ENCODE results near the gene ACOXL.
"Not testable (repeated sequence)": the region's sequence is repeated elsewhere in the genome, so short reads cannot be mapped to it uniquely, and the experiment has no call there.

ACOXL gene

DNA sequence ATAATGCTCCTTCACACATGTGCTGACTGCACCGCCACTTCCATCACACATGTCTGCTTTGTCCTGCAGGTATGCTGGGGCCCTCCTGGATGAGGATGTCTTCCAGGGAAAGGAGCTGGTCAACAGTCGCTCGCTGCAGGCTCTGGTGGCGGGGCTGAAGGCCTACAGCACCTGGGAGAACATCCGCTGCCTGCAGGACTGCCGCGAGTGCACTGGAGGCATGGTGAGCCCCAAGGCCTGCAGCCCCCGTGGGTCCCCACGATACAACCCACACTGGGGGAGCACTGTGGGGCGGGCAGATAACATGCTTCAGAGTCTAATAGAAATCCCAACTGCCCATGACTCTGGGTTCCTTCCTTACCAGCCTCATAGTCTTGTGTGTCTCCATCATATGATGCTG lies 201.0 kb downstream of the ACOXL start:
- no peak for DNase-seq

DNA sequence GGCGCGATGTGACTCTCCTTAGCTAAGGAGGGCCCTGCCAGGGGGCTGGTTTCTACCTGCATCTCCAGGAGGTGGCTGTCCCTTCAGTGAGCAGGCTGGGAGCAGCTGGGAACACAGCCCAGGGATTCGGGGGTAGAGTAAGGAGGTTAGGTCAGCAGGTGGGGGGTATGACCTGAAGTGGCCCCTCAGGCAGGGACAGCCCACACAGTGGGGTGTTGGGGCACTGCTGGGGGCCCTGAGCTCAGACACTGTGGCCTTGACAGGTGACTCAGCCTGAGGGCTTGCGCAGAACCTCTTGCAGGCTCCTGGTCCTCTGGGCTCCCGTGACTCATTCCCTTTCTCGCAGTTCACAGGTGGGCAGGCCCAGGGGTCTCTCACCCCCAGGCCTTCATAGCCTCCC lies 202.6 kb downstream of the ACOXL start:
- no peak for DNase-seq

DNA sequence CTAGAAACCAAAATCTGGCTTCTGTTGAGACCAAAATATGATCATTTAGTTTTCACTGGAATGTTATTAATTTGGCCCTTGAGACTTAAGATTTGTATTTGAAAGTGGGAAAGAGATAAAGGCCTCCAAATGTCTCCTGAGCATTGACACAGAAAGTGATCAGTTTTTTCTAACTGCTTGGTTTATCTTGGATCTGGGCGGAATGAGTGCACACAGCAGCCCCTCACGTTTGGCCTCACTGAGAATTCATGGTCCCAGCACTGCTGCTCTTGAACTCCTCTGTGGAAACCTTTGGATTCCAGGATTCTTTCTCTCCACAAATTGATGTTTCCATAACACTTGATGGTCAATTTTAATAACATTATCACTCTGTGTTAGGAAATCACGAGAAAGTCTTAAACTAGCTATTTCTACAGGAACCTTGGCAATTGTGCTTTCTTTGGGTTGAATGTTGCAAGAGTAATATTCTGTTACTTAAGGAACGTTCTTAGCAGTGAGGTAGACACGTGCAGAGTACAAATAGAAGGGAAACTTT lies 208.1 kb downstream of the ACOXL start:
- no peak for DNase-seq

DNA sequence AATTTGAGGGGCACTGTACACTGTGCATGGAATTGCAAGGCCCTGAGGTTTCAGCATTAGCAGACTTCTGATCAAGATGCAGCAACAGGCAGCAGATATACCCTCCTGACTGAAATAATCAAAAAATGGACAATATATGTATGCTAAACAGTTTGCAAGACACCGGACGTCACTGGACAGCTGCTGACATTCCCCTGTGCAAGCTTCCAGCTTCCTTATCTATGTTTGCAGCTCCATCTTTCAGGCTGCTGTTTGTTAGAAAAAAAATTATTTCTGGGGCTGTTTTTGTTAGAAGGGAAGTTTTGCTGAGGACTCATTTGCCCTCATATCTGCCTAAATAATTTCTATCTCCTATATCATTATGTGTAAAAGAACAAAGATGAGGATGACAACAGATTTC lies 208.9 kb downstream of the ACOXL start:
- DNase-seq, result no peak

GRCh38 chr2:110943070-110943634 lies 210.8 kb downstream of the ACOXL start:
- no peak for DNase-seq

DNA sequence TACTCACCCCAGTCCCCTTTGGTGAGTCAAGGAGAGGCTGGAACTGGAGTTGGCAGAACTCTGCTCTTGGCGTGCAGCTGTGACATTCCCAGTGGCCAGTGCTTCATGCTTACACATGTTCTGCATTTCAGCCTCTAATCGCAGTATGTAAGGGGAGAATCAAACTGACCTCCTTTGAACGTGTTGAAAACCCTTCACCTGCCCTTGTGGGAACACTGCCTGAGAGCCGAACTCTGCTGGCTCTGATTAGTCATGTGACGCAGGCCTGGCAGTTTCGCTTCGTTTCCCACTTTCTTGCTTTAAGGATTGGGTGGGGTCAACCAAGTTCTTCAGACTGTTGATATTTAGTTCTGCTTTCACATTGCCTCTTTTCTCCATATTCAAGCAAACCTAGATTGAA lies 214.5 kb downstream of the ACOXL start:
- DNase-seq, result no peak

- DNase-seq, result no peak
Measured at GRCh38 chr2:110948027-110948674, 215.8 kb downstream of the ACOXL start.

DNA sequence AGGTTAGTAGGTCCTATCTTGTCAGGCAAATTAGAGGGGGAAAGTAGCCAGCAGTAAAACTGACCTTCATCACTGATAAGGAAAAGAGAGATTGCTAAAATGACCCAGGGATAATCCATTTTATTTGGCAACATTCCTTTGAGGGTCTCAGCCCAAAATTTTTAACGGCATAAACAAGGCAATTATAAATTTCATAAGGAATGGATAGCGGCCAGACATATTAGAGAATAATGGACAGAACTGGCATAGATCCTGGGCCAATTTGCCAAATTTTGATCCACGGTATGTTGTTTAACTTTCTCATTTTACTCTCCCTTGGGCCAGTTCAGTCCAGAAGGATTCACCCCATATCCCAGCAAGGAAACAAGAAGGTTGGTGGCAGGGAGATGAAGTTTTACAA lies 217.9 kb downstream of the ACOXL start:
- DNase-seq, result no peak

- DNase-seq, result no peak
Measured at GRCh38 chr2:110955045-110955444, 222.7 kb downstream of the ACOXL start.

DNA sequence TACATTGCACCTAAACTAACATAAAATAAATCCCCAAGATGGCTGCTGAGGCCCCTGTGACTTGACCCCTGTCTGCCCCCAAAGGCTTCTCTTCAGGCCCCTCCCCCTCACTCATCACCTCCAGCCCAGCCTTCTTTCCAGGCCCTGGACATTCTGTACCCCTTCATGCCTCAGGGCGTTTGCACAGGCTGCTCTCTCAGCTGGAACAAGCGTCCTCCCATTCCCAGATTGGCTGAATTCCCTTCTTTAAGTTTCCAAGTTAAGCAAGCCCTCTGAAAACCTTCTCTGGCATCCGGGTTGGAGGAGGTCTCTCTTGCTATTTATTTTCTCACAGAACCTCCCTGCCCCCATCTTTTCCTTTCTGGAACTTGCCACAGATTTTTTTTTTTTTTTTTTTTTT lies 223.2 kb downstream of the ACOXL start:
- no peak for DNase-seq

DNA sequence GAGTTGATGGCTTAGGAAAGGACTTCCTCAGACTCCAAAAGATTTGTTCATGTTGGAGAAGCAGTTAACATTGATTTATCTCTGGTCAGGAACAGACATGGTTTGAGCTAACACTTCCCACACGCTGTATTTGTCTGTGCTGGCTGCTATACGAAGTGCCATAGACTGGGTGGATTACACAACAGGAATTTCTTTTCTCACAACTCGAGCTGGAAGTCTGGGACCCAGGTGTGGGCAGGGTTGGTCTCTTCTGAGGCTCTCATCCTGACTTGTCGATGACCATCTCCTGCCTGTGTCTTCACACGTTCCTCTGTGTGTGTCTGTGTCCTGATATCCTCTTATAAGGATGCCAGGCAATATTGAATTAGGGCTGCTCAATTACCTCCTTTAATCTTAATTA lies 224.9 kb downstream of the ACOXL start:
- no peak for DNase-seq

GRCh38 chr2:110958346-110959119 lies 226.2 kb downstream of the ACOXL start:
- no peak for DNase-seq

GRCh38 chr2:110959198-110959597 lies 226.8 kb downstream of the ACOXL start:
- DNase-seq, result no peak

DNA sequence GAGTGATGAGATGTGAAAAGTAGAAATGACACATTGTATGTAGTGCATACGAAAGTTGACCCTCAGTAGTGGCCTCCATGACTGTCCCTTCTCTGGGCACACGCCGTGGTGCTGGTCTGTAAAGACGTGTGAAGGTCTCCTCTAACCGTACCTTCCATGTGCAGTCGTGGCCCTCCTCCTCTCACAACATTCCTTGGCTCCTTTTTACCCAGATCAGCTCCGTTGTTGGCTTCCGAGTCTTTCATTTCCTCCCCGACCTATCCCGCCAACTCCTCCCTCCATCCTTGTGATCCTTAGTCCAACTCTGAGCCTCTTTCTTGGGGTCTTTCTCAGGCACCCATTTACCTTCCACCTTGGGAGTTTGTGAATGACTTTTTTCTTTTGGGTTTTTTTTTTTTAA lies 227.9 kb downstream of the ACOXL start:
- no peak for DNase-seq

- no peak for DNase-seq
Measured at GRCh38 chr2:110960954-110961353, 228.6 kb downstream of the ACOXL start.

GRCh38 chr2:110961643-110962042 lies 229.3 kb downstream of the ACOXL start:
- not testable (repeated sequence) for DNase-seq

DNA sequence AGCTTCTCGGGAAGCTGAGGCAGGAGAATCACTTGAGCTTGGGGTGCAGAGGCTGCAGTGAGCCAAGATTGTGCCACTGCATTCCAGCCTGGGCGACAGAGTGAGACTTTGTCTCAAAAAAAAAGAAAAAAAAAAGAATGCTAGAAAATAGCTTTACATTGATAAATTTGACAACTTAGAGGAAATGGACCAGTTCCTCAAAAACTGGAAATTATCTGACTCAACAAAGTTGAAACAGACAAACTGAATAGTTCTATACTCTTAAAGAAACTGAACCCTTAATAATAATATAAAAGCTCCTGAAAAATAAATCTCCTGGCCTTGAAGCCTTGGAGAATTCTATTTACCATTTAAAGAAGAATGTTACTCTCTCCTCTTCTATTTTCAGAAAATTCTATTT lies 237.3 kb downstream of the ACOXL start:
- DNase-seq, result no peak

DNA sequence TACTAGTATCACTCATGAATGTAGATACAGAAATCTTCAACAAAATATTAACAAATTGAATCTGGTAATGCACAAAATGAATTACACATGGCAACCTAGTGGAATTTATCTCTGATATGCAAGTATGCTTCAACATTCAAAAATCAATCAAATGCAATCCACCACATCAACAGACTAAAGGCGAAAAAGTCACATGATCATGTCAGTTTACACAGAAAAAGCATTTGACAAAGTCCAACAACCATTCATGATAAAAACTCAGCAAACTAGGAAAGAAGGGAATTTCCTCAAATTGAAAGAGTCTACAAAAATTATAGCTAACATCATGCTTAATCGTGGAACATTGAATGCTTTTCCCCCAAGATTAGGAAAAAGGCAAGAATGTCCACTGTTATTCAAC lies 237.8 kb downstream of the ACOXL start:
- DNase-seq, result no peak

GRCh38 chr2:110971811-110972210 lies 239.4 kb downstream of the ACOXL start:
- no peak for DNase-seq

DNA sequence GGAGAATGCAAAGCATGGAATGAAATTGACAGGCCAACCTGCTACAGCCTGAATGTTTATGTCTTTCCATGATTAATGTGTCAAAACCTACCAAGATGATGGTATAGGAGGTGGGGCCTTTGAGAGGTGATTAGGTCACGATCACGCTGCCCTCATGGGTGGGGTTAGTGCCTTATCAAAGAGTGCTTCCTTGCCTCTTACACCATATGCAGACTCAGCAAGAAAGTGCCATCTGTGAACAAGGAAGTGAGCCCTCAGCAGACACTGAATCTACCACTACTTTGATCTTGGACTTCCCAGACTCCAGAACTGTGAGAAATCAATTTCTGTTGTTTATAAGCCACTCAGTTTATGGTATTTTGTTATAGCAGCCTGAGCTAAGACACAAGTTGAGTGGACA lies 240.9 kb downstream of the ACOXL start:
- DNase-seq, result no peak

DNA sequence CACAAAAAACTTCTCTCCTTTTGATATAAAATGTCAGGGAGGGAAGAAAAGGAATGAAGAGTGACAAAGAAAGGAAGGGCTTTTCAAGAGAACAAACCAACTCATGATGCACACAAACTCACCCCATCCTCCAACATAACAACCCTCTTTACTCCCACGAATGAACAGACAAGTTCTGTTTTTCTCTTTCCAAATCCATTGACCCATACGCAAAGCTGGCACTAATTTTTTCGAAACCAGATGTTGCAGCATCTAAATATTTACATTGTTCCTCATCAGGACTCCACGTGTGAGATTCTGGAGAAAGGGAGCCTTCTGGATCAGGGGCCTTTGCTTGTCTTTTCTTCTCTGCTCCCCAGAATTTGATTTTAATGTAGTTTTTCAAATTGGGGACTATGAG lies 245.0 kb downstream of the ACOXL start:
- DNase-seq, result no peak

DNA sequence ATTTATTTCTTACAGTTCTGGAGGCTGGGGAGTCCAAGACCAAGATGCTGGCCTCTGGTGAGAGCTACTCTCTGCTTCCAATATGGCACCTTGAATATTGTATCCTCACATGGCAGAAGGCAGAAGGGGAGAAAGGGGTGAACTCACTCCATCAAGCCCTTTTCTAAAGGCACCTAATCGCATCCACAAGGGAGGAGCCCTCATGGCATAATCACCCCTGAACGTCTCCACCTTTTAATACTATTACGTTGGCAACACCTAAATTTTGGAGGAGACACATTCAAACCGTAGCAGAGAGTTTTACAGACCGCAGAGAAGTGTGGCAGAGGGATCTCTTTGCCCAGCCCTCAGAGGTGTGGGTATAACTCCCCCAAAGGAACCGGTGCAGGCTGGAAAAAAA lies 245.8 kb downstream of the ACOXL start:
- DNase-seq, result no peak

- no peak for DNase-seq
Measured at GRCh38 chr2:110978756-110979470, 246.5 kb downstream of the ACOXL start.

All from effector CD8-positive, alpha-beta T cell (primary cell).